ENCODE data around the gene GALNT12. TPM values are rescaled to one million over a fixed set of nuclear protein-coding genes. Genes with fewer than 3 reads are reported as not detected.

Gene GALNT12
- total RNA-seq, 4 donors from 2014 or later, result 0.55 to 1.6 (median 1.1) TPM

DNA sequence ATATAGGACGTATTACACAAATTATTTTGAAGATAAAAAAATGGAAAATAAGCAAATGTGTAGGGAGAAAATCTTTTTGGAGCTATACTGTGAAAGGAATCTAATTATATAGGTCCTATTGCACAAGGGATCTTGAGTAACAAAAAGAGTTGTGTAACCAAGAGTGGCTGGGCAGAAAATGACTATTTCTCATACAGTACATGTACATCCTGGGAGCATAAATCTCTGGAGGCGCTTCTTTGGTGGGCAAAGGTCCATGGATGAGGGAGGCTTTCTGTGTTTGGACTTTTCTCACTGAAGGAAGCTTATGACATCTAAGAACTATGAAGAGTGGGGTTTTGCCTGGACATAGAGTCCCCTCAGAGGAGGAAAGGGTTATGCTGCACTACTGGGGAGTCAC, 40.9 kb upstream of the GALNT12 start:
- intact Hi-C loops (cut with DNase I; ENCODE audit: low total_unique reads), result no loop called here

DNA sequence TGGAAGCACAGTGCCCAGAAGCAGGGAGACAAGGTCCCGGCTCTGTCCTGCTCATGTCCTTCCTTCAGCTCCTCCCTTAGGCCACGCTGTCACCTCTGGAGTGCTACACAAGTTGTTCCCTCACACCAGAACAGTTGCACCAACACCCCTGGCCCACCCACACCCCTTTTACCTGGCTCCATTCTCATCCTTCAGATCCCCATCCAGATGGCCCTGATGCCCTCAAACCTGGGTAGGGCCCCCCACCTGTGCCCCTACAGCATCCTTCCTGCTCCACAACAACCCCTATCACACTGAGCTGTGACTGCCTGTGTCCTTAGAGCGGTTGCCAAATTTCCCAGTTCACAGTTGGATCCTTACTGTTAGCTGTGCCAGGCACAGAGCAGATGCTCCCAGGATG, 40.3 kb upstream of the GALNT12 start:
- ATAC-seq, result no peak
- TF ChIP-seq, protein P1, sequence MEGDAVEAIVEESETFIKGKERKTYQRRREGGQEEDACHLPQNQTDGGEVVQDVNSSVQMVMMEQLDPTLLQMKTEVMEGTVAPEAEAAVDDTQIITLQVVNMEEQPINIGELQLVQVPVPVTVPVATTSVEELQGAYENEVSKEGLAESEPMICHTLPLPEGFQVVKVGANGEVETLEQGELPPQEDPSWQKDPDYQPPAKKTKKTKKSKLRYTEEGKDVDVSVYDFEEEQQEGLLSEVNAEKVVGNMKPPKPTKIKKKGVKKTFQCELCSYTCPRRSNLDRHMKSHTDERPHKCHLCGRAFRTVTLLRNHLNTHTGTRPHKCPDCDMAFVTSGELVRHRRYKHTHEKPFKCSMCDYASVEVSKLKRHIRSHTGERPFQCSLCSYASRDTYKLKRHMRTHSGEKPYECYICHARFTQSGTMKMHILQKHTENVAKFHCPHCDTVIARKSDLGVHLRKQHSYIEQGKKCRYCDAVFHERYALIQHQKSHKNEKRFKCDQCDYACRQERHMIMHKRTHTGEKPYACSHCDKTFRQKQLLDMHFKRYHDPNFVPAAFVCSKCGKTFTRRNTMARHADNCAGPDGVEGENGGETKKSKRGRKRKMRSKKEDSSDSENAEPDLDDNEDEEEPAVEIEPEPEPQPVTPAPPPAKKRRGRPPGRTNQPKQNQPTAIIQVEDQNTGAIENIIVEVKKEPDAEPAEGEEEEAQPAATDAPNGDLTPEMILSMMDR (IDR thresholded peaks at IDR 0.05 in 4 of 5, conservative IDR thresholded peaks at IDR 0.05 in 1 of 5), result no peak
- TF ChIP-seq POLR2A (IDR thresholded peaks at IDR 0.05), result no peak
- intact Hi-C loops (cut with DNase I; ENCODE audit: low total_unique reads) (no loop called here), in situ Hi-C loops (cut with MboI; ENCODE audit: low sequenced_read_pairs in 4 of 4) (loop anchor here in 2 of 4 donors (25.0 kb wide), 1 partner anchor 455 kb away; no protein-coding TSS in a partner anchor)
- Histone ChIP-seq H3K36me3 (peaks cover 0 to 43% of the 10 kb centered on the region in 2 donors), H3K27ac (no peak overlapping the region), H3K27me3 (no peaks in the 10 kb centered on the region), H3K4me3 (no peak overlapping the region), H3K4me1 (no peaks in the 10 kb centered on the region), H3K9me3 (no peaks in the 10 kb centered on the region)
- no peak for DNase-seq

More for the DNA sequence above, 40.9 kb upstream of the GALNT12 start:
- no peak for TF ChIP-seq POLR2A (IDR thresholded peaks at IDR 0.05)
- TF ChIP-seq, protein P1 (IDR thresholded peaks at IDR 0.05 in 4 of 5, conservative IDR thresholded peaks at IDR 0.05 in 1 of 5), result no peak
- Histone ChIP-seq H3K27me3 (no peaks in the 10 kb centered on the region), H3K4me1 (no peaks in the 10 kb centered on the region), H3K4me3 (no peak overlapping the region), H3K9me3 (no peaks in the 10 kb centered on the region), H3K36me3 (peaks cover 0 to 37% of the 10 kb centered on the region in 2 donors), H3K27ac (no peak overlapping the region)
- ATAC-seq (no peak), DNase-seq (no peak)
- in situ Hi-C loops (cut with MboI; ENCODE audit: low sequenced_read_pairs in 4 of 4), result loop anchor here in 2 of 4 donors (25.0 kb wide), 1 partner anchor 454 kb away; no protein-coding TSS in a partner anchor

DNA sequence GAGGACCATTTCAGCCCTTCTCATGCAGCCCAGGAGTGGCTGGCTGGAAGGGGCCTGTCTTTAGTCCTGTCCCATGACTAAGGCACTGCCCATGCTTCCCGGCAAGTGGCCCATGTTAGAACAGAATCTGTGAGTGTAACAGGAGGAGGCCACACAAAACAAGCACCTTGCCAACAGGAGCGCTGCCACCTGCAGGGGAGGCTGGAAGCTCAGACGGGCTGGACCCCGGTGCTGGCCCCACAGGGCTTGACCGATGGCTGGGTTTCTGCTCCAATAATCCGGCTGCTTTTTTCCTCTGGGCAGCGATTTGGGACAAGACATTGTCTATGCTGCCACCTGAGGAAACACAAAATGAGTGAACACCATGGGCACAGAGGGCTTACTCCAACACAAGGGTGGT, 39.6 kb upstream of the GALNT12 start:
- ATAC-seq (no peak), DNase-seq (no peak)
- Histone ChIP-seq H3K27me3 (no peaks in the 10 kb centered on the region), H3K36me3 (peaks cover 0 to 50% of the 10 kb centered on the region in 2 donors), H3K27ac (no peak overlapping the region), H3K4me1 (no peaks in the 10 kb centered on the region), H3K4me3 (no peak overlapping the region), H3K9me3 (no peaks in the 10 kb centered on the region)
- intact Hi-C loops (cut with DNase I; ENCODE audit: low total_unique reads), result no loop called here
- in situ Hi-C loops (cut with MboI; ENCODE audit: low sequenced_read_pairs in 4 of 4), result loop anchor here in 2 of 4 donors (25.0 kb wide), 1 partner anchor 456 kb away; no protein-coding TSS in a partner anchor
- TF ChIP-seq, protein P1 (IDR thresholded peaks at IDR 0.05 in 4 of 5, conservative IDR thresholded peaks at IDR 0.05 in 1 of 5), result no peak
- no peak for TF ChIP-seq POLR2A (IDR thresholded peaks at IDR 0.05)

DNA sequence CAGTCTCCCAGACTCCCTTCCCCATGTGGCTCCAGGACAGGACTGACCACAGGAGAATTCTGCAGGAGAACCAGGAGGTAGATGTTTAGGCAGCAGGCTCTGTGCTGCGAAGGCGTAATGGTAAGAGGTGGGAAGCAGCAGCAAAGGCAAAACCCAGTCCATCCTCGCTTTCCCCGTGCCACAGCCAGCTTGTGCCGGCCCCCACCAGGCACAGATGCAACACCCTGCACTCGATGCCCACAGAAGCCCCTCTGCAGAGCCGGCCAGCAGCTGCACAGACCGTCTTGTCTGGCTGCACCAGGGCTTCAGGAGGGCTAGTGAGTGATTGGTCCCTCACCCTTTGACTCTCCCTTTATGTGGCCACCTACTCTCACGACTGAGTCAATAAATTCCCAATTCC, 39.1 kb upstream of the GALNT12 start:
- Histone ChIP-seq H3K4me3 (no peak overlapping the region), H3K27ac (no peak overlapping the region), H3K9me3 (no peaks in the 10 kb centered on the region), H3K27me3 (no peaks in the 10 kb centered on the region), H3K4me1 (no peaks in the 10 kb centered on the region), H3K36me3 (peaks cover 0 to 54% of the 10 kb centered on the region in 2 donors)
- DNase-seq, result no peak
- no peak for TF ChIP-seq POLR2A (IDR thresholded peaks at IDR 0.05)
- TF ChIP-seq, protein P1 (IDR thresholded peaks at IDR 0.05 in 4 of 5, conservative IDR thresholded peaks at IDR 0.05 in 1 of 5), result no peak
- ATAC-seq, result no peak
- intact Hi-C loops (cut with DNase I; ENCODE audit: low total_unique reads) (no loop called here), in situ Hi-C loops (cut with MboI; ENCODE audit: low sequenced_read_pairs in 4 of 4) (loop anchor here in 2 of 4 donors (25.0 kb wide), 1 partner anchor 456 kb away; no protein-coding TSS in a partner anchor)

Data from gastrocnemius medialis (tissue), 4 donors.